Posterior cingulate gyrus (tissue), 11 donors: ENCODE data around the gene DNALI1.

Source experiments
- DNase-seq, 10 donors: peaks; one replicate each; pipeline versions ENCODE4 v3.0.0 to v3.0.0-alpha.2; 2020 to 2021; ENCODE audit warnings: mixed read lengths in 3 of 10
- intact Hi-C: fragments of 100-400 bp; cut with DNase I; formaldehyde crosslinking; loops from one replicate; pipeline ENCODE4 v1.15.1; 2023

Gene DNALI1

DNA sequence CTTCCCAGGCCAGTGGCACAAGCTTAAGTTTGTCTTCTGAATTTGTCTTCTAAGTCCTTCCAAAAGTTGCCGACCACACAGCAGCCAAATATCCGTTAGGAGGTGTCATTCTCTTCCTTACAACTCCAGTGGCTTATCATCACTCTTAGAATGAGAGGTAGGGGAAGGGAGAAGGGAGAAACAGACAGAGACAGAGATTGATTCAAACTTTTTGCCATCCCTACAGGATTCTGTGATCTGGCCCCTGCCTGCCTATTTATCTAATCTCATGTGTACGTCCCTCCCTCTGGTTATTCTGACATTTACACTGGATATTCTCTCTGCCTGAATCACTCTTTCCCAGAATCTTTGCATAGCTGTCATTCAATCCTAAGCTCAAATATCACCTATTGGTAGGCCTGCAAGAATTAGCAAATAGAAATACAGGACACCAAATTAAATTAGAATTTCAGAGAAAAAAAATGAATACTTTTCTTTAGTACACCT, 39.5 kb downstream of the DNALI1 start:
- intact Hi-C loops = no loop called here
- no peak for DNase-seq

DNA sequence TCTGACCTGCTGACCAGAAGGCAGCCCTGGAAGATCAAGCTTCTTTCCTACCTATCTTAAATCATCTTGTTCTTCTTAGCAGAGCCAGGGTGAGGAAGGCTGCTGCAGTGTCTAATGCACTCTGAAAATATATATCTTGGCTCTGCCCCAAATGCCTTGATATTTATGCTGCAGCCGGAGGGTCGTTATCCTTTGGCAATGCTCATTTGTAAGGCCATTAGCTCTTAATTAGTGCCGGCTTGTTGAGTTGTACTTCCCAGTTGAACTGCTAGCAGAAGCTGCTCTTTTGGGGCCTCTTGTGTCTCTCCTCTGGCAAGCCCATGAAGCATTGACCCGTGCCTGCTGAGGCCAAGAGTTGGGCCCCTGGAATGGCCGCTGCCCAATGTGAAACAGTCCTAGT, 43.2 kb downstream of the DNALI1 start:
- DNase-seq = no peak
- intact Hi-C loops = loop anchor here (5.0 kb wide), 1 partner anchor 82 kb away; no protein-coding TSS in a partner anchor

GRCh38 chr1:37601441-37601840, 44.7 kb downstream of the DNALI1 start:
- intact Hi-C loops = loop anchor here (5.0 kb wide), 1 partner anchor 81 kb away; no protein-coding TSS in a partner anchor
- no peak for DNase-seq

DNA sequence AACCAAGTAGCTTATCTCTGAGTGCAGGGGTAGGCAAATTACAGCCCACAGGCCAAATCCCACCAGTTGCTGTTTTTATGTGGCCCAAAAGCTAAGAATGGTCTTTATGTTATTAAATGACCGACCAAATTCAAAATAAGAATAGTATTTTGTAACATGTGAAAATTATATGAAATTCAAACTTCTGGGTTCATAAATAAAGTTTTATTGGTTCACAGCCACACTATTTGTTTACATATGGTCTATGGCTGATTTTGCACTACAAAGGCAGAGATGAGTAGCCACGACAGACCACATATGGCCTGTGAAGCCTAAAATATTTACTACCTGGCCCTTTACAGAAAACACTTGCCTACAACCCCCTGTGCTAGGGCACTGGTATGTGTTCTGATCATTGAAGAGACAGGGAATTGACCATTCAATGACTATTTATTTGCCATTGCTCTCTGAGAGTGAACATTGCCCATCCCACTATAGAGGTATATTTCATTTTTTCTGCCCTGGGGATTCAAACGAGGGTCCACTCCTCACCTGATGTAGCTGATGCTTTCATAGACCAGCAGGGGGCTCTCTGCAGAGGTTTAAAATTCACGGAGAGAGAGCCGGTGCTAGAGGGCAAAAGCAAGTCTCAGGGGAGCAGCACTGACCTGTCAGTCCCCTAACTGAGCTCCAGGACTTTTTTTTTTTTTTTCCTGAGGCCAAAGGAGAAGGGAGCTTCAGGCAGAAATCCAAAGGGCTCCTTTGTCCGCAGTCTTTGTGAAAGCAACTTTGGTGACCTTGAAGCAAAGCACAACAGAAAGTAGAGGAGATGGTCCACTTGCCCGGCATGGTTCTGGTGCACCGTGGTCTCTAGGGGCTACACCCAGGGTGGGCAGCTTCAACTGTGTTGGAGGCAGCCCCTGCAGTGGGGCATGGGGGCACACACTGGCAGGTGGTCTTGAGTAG, 46.3 kb downstream of the DNALI1 start:
- DNase-seq = peak in 1 of 10 donors; percentile 13
- intact Hi-C loops = loop anchor here (5.0 kb wide), 1 partner anchor 79 kb away; no protein-coding TSS in a partner anchor

- DNase-seq = no peak
- intact Hi-C loops = no loop called here
Measured at GRCh38 chr1:37605061-37605650, 48.4 kb downstream of the DNALI1 start.

- no peak for DNase-seq
- intact Hi-C loops = no loop called here
Measured at GRCh38 chr1:37605806-37606474, 49.2 kb downstream of the DNALI1 start.

DNA sequence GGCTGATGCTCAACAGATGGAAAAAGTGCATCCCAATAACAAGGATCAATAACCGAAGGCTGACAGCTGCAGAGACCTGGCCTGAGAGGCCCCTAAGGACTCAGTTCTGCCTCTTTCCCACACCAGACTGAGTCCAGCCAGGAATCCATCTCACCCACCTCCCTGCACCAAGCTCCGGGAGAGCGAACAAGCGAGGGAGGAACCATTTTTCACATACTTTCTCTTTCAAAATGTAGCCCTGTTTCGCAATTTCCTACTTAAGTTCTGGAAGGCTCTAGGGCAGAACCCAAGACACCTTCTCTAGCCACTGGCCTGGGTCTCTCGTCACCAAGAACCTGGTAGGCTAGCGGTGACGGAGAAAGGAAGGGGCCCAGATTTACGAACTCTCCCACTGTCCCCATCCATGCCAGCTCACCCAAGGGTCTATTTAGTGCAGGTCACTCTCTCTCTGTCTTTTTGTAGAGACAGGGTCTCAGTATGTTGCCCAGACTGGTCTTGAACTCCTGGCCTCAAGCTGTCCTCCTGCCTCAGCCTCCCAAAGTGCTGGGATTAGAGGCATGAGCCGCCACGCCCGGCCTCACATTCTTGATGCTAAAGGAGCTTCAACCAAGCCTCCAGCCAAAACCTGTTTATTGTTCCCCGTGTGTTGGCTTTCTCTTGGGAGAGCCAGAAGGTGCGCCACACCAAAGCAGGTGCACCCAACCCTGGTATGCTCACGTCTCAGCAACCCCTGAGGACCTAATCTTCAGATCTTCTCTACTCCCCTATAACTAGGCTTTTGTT, 49.9 kb downstream of the DNALI1 start:
- intact Hi-C loops = no loop called here
- no peak for DNase-seq

GRCh38 chr1:37609002-37609401, 52.3 kb downstream of the DNALI1 start:
- intact Hi-C loops = no loop called here
- no peak for DNase-seq

DNA sequence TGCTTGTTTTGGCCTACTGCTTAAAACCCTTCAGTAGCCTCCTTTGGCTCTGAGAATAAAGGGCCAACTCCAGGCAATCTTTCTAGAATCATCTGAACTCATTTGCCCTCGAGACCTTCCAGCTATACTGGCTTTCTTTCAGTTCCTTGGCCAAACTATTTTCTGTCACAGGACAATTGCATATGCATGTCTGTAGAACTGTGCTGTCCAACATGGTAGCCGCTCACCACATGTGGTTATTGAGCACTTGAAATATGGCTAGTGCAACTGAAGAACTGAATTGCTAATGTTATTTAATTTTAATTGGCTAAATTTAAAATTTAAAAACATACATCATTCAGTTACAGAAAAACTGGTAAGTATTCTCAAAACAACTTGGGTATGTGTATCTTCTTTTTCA, 53.3 kb downstream of the DNALI1 start:
- intact Hi-C loops = no loop called here
- DNase-seq = no peak

- no peak for DNase-seq
- intact Hi-C loops = no loop called here
Measured at GRCh38 chr1:37612186-37612585, 55.4 kb downstream of the DNALI1 start.

- DNase-seq = no peak
- intact Hi-C loops = no loop called here
Measured at GRCh38 chr1:37614105-37614504, 57.4 kb downstream of the DNALI1 start.

DNA sequence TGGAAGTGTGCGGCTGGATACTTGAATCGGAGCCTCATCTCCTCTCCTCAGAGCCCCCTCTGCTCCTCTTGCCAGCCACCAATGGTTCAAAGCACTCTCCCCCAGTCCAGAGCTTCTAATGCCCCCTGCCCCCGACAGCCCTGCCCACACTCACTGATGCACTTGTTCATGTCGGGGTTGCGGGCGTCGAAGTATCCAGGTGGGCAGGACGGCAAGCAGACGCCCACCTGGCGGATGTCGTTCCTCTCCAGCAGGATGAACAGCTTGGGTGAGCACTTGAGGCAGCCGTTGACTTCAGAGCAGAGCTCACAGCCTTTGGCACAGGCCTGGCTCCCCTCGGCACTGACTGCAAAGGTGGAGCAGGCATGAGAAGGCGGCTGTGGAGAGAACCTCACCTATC, 59.6 kb downstream of the DNALI1 start:
- intact Hi-C loops = no loop called here
- DNase-seq = no peak
